Fibroblast of mammary gland (primary cell): Measurements from ENCODE around the gene EIPR1.
"Not testable (repeated sequence)": the region's sequence is repeated elsewhere in the genome, so short reads cannot be mapped to it uniquely, and the experiment has no call there.

ENCODE experiments used
- DNase-seq: peaks from one replicate; pipeline ENCODE4 v3.0.0-alpha.2; 2010; ENCODE audit warnings: low read depth
- H3K4me3 ChIP-seq: 2 replicates; pipeline ENCODE4 v1.5.1; 2011; ENCODE audit warnings: low read depth, mild to moderate bottlenecking, low read length, moderate library complexity; ENCODE audit not compliant: control insufficient read depth
- TF ChIP-seq, protein P1 (sequence below): conservative IDR thresholded peaks from 2 replicates; pipeline ENCODE4 v1.5.1; 2011; ENCODE audit warnings: low read depth, low read length, inconsistent platforms; ENCODE audit not compliant: control insufficient read depth, insufficient read depth

The EIPR1 gene

GRCh38 chr2:3287896-3288295 is 89.7 kb downstream of the EIPR1 start:
- H3K4me3 ChIP-seq, result no peak overlapping the region
- TF ChIP-seq, protein P1, sequence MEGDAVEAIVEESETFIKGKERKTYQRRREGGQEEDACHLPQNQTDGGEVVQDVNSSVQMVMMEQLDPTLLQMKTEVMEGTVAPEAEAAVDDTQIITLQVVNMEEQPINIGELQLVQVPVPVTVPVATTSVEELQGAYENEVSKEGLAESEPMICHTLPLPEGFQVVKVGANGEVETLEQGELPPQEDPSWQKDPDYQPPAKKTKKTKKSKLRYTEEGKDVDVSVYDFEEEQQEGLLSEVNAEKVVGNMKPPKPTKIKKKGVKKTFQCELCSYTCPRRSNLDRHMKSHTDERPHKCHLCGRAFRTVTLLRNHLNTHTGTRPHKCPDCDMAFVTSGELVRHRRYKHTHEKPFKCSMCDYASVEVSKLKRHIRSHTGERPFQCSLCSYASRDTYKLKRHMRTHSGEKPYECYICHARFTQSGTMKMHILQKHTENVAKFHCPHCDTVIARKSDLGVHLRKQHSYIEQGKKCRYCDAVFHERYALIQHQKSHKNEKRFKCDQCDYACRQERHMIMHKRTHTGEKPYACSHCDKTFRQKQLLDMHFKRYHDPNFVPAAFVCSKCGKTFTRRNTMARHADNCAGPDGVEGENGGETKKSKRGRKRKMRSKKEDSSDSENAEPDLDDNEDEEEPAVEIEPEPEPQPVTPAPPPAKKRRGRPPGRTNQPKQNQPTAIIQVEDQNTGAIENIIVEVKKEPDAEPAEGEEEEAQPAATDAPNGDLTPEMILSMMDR, result no peak
- DNase-seq, result no peak

DNA sequence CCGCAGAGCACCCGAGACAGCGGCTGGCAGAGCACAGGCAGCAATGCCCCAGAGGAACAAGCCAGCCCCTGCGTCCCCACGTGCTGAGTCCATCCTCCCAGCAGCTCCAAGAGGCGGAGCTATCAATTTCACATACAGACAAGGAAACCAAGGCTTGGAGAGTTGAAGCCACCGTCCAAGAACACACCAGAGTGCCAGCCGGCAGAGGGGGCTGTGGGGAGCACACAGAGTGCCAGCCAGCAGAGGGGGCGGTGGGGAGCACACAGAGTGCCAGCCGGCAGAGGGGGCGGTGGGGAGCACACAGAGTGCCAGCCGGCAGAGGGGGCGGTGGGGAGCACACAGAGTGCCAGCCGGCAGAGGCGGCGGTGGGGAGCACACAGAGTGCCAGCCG is 91.0 kb downstream of the EIPR1 start:
- not testable (repeated sequence) for DNase-seq, H3K4me3 ChIP-seq

- TF ChIP-seq, protein P1, result no peak
- H3K4me3 ChIP-seq, result no peak overlapping the region
- DNase-seq, result no peak
These were observed 91.5 kb downstream of the EIPR1 start for GRCh38 chr2:3285901-3286645.

DNA sequence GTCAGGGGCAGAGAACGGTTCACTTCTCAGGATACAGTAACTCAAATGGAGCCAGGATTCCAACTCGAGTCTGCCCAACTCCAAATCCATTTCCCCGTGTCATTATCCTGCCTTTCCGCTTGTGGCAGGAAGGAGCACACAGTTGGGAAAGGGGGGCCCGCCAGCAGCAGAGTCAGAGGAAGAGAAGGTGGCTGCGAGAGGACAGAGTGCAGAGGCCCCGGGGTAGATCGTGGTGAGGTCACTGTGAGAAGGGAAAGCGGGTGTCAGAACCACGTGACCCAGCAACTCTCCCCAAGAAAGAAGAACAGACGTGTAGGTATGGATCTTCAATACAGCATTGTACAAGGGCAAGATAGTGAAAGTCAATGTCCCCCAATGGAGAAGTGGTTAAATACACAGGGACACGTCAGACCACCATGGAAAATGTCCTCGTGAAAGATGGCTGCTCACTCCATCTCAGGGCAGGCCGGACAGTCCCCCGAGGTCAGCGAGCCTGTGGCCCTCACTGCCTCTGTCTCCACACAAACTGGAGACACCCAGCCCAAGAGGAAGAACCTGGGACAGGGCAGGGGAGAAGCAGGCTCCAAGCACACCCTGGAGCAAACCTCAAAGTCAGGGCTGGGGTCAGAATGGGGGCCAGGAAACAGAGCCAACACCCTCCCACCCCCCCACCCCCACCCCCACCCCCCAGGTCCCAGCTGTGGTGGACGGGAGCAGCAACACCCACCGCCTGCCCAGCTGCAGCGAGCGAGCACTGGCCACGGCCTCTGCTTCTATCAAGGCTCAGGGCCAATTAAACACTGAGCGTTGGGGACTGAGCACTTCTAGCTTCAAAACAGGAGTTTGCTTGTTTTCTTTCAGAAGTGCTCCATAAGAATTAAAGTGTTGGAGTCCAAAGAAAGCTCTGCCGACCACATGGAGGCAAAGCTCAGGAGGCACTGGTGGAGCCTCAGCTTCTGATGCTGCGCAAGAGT is 92.7 kb downstream of the EIPR1 start:
- DNase-seq, result no peak
- TF ChIP-seq, protein P1, result no peak

DNA sequence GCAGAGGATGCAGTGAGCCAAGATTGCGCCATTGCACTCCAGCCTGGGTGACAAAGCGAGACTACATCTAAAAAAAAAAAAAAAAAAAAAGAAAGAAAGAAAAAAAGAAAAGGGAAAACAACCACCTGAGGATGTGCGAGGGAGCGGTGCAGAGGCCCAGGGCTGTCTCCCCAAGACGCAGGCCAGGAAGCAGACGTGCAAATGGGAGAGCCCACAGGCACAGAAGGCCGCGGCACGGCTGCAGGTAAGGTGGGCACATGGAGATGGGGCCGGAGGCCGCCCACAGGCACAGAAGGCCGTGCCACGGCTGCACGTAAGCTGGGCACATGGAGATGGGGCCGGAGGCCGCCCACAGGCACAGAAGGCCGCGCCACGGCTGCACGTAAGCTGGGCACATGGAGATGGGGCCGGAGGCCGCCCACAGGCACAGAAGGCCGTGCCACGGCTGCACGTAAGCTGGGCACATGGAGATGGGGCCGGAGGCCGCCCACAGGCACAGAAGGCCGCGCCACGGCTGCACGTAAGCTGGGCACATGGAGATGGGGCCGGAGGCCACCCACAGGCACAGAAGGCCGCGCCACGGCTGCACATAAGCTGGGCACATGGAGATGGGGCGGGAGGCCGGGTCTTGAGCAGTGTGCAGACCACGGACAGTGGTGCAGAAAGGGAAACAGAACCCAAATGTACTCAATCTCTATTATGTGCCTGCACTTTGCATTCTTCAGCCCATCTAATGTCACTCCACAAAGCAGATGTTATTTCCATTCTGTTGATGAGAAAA is 93.6 kb downstream of the EIPR1 start:
- not testable (repeated sequence) for H3K4me3 ChIP-seq, DNase-seq

More for the DNA sequence above, 92.7 kb downstream of the EIPR1 start:
- H3K4me3 ChIP-seq, result no peak overlapping the region

DNA sequence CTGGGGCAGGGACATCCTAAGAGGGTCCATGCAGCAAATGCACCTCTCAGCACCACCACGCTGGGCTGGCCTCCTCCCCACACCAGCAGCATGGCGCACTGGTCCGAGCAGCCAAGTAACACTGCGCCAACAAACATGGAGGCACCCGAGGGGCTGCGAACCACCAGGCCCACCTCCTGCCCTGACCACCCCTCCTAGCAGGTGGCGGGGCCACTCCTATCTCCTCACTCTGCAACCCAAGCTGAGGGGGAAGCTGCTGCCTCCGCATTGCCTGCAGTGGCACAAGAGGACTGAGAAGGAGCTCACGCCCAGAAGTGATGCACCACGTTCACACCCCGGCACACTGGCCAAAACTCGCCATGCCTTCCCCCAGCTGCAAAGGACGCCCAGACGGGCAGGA is 94.4 kb downstream of the EIPR1 start:
- no peak overlapping the region for H3K4me3 ChIP-seq
- TF ChIP-seq, protein P1, result no peak
- DNase-seq, result no peak

DNA sequence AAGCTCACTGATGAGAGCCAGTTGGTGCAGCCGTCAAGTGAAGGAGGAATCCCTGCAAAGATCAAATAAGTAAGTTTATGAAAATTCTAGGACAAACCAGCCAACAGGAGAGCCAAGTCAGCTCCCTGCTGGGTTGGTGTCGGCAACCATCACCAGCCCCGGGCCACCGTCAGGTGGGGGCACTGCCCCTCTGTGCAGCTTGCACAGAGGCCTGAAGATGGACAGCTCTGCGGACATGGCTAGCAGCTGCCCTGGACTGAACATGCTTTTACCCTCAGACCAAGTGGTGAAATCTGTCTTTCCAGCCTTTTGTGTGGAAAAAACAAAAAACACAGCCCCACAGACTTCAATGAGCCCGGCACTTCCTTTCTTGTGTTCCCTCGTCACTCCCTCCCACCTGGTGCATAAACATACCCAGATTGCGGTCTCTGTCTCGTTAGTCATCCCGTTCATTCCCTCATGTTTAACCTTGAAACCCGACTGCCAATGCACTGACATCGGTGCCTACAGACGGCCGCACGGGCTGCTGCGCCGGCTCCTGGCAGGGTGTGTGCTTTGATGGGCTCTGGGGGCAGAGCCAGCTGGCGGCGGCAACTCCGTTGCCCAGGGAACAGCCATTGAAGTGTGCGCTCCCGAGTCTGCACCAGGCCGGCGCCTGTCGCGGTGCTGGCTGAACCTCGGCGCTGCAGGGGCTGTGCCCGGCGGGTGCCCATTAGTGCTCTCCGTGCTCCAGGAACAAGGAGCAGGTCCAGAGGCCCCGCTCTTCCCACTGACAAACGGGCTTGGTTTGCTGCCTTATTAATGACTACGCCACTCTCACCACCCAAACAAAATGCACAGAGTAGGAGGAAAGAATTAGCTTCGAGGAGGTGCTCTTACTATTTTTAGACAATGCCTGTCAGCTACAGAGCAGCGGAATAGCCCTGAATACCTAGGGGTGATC is 95.3 kb downstream of the EIPR1 start:
- no peak overlapping the region for H3K4me3 ChIP-seq
- DNase-seq, result peak; percentile 37
- TF ChIP-seq, protein P1, result no peak
